A549 (cell line): ENCODE measurements around the gene MESP2. TPM values are rescaled to one million over a fixed set of nuclear protein-coding genes. Genes with fewer than 3 reads are reported as not detected.

Experiments used
- ATAC-seq, 2 experiments: fragments of 200-7000 bp in 1 of 2; fragments of >200 bp in 1 of 2; cut with Nextera tagmentation in 1 of 2; cut with Tn5 transposase in 1 of 2; 3 replicates each; pipeline versions ENCODE4 v1.8.0 to v1.9.1; 2018 to 2020; ENCODE audit warnings: mild to moderate bottlenecking in 1 of 2, moderate library complexity in 1 of 2
- CTCF ChIA-PET: fragments of 300-600 bp; sonication (Branson Sonifier 250); formaldehyde crosslinking; extraction: SDS; loops from one replicate; lab custom pipeline; 2021; ENCODE audit warnings: antibody characterized with exemption, inconsistent platforms; lab: Yijun Ruan, JAX
- POLR2A ChIA-PET: fragments of 350-600 bp; formaldehyde crosslinking; extraction: SDS; loops from one replicate; lab custom pipeline; 2021; ENCODE audit warnings: antibody characterized with exemption, inconsistent platforms; lab: Yijun Ruan, JAX
- DNase-seq, 2 experiments: peaks; one replicate each; pipeline versions ENCODE4 v3.0.0 to v3.0.0-alpha.2; 2011 to 2016; ENCODE audit warnings: low read depth in 1 of 2, low spot score in 1 of 2
- FAIRE-seq: peaks from 2 replicates; lab custom pipeline; 2011; peaks lifted over from hg19 to GRCh38; lab: Jason Lieb, UNC
- H3K27ac ChIP-seq, 2 experiments: fragments of >200 bp; sonication (Bioruptor Twin); formaldehyde crosslinking; 3 replicates each; pipeline ENCODE4 v1.5.1; 2016 to 2017
- H3K4me1 ChIP-seq: fragments of >200 bp; sonication (Bioruptor Twin); formaldehyde crosslinking; 3 replicates; pipeline ENCODE4 v1.6.1; 2016
- H3K4me2 ChIP-seq: fragments of >200 bp; sonication (Bioruptor Twin); formaldehyde crosslinking; 3 replicates; pipeline ENCODE4 v1.6.1; 2016
- H3K4me3 ChIP-seq: fragments of >200 bp; sonication (Bioruptor Twin); formaldehyde crosslinking; 3 replicates; pipeline ENCODE4 v1.5.1; 2016
- H3K9me3 ChIP-seq: fragments of >200 bp; sonication (Bioruptor Twin); formaldehyde crosslinking; 3 replicates; pipeline ENCODE4 v1.6.1; 2016
- CBX2 ChIP-seq: fragments of 200-600 bp; sonication (generic); IDR thresholded peaks from 2 replicates; pipeline ENCODE4 v1.6.1; 2016; ENCODE audit warnings: low read depth, mild to moderate bottlenecking, borderline replicate concordance
- CHD2 ChIP-seq: fragments of 150-350 bp; IDR thresholded peaks from 2 replicates; pipeline ENCODE4 v1.6.1; 2014; ENCODE audit warnings: low read length; ENCODE audit not compliant: partially characterized antibody
- EP300 ChIP-seq, 2 experiments: fragments of >200 bp; sonication (Bioruptor Twin); formaldehyde crosslinking; IDR thresholded peaks; 2 replicates in 1 of 2; 3 replicates in 1 of 2; pipeline ENCODE4 v1.6.1; 2016 to 2017
- FOXS1 ChIP-seq: fragments of 250-450 bp; sonication (Bioruptor Pico); IDR thresholded peaks from 2 replicates; pipeline ENCODE4 v1.5.0; 2020; ENCODE audit warnings: mild to moderate bottlenecking, moderate library complexity
- HOXA7 ChIP-seq: fragments of 250-450 bp; sonication (Bioruptor Pico); IDR thresholded peaks from 2 replicates; pipeline ENCODE4 v1.5.0; 2020; ENCODE audit warnings: mild to moderate bottlenecking, moderate library complexity
- JUN ChIP-seq, 2 experiments: fragments of >200 bp; sonication (Bioruptor Twin); formaldehyde crosslinking; IDR thresholded peaks; 2 replicates in 1 of 2; 3 replicates in 1 of 2; pipeline ENCODE4 v1.6.1; 2016 to 2017
- KDM1A ChIP-seq: fragments of 200-600 bp; sonication (generic); IDR thresholded peaks from 2 replicates; pipeline ENCODE4 v1.6.1; 2016; ENCODE audit warnings: low read depth, mild to moderate bottlenecking
- KDM5A ChIP-seq: fragments of 200-600 bp; sonication (generic); IDR thresholded peaks from 2 replicates; pipeline ENCODE4 v1.6.1; 2016; ENCODE audit warnings: antibody characterized with exemption, mild to moderate bottlenecking
- MAZ ChIP-seq: fragments of 150-350 bp; IDR thresholded peaks from 2 replicates; pipeline ENCODE4 v1.6.1; 2014; ENCODE audit warnings: antibody characterized with exemption, low read depth, low read length, borderline replicate concordance
- NFE2L2 ChIP-seq: fragments of 150-350 bp; conservative IDR thresholded peaks from 2 replicates; pipeline ENCODE4 v1.6.1; 2014; ENCODE audit warnings: low read length
- NPAS2 ChIP-seq: fragments of 250-450 bp; sonication (Bioruptor Pico); IDR thresholded peaks from 2 replicates; pipeline ENCODE4 v1.8.0; 2022; ENCODE audit warnings: mild to moderate bottlenecking, moderate library complexity, borderline replicate concordance
- NR3C1 ChIP-seq: fragments of >200 bp; sonication (Bioruptor Twin); formaldehyde crosslinking; IDR thresholded peaks from 3 replicates; pipeline ENCODE4 v1.6.1; 2017
- POLR2AphosphoS2 ChIP-seq: conservative IDR thresholded peaks from 2 replicates; pipeline ENCODE4 v1.6.1; 2012; ENCODE audit warnings: low read length, improper control_type of control experiment, inconsistent platforms
- RARB ChIP-seq: fragments of 250-450 bp; sonication (Bioruptor Pico); IDR thresholded peaks from 2 replicates; pipeline ENCODE4 v1.8.0; 2021; ENCODE audit warnings: mild to moderate bottlenecking, moderate library complexity
- TP53 ChIP-seq: fragments of 250-450 bp; sonication (Bioruptor Pico); IDR thresholded peaks from 2 replicates; pipeline ENCODE4 v1.5.0; 2021; ENCODE audit warnings: mild to moderate bottlenecking, moderate library complexity
- ZFP36 ChIP-seq: fragments of 450-650 bp; IDR thresholded peaks from 2 replicates; pipeline ENCODE4 v1.6.1; 2014; ENCODE audit warnings: borderline replicate concordance; ENCODE audit not compliant: partially characterized antibody
- ZNF302 ChIP-seq: fragments of 250-450 bp; sonication (Bioruptor Pico); IDR thresholded peaks from 2 replicates; pipeline ENCODE4 v1.9.0; 2021; ENCODE audit warnings: inconsistent platforms, mild to moderate bottlenecking, moderate library complexity
- ZSCAN20 ChIP-seq: fragments of 250-450 bp; sonication (Bioruptor Pico); IDR thresholded peaks from 2 replicates; pipeline ENCODE4 v1.8.0; 2022; ENCODE audit warnings: mild to moderate bottlenecking, moderate library complexity
- WGBS: methylation state at CpG from one replicate; pipeline ENCODE4 v1.1.6; 2017; ENCODE audit errors: missing lambda C conversion rate; 5-methylcytosine and 5-hydroxymethylcytosine counted together
- polyA plus RNA-seq, 4 experiments: library from polyadenylated mRNA; depleted of rRNA in 3 of 4; stranded (reverse); fragments of >200 nt; fragmentation: RNase III in 1 of 4; extraction: RNeasy Plus Mini Kit Qiagen cat#74134 plus additional on column Dnase treatment in 1 of 4; gene quantifications; 2 replicates in 3 of 4; 3 replicates in 1 of 4; pipeline ENCODE4 v1.2.3, GENCODE V29; 2011 to 2017
- TF ChIP-seq, protein P1 (sequence below): fragments of >200 bp; sonication (Bioruptor Twin); formaldehyde crosslinking; IDR thresholded peaks from 3 replicates; pipeline ENCODE4 v1.5.1; 2016
- TF ChIP-seq, protein P2 (sequence below): fragments of 200-600 bp; sonication (generic); IDR thresholded peaks from 2 replicates; pipeline ENCODE4 v1.6.1; 2016; ENCODE audit warnings: antibody characterized with exemption, mild to moderate bottlenecking, moderate library complexity
- TF ChIP-seq, protein P3 (sequence below): fragments of 250-450 bp; sonication (Bioruptor Pico); IDR thresholded peaks from 2 replicates; pipeline ENCODE4 v1.5.0; 2021; ENCODE audit warnings: mild to moderate bottlenecking, moderate library complexity, borderline replicate concordance
- TF ChIP-seq, protein P4 (sequence below): IDR thresholded peaks from 2 replicates; pipeline ENCODE4 v1.6.1; 2012; ENCODE audit warnings: low read depth, borderline replicate concordance

The MESP2 gene
- polyA plus RNA-seq, 2 of the 4 experiments (the other 2 are of a cell fraction) = 0.22 to 0.57 TPM

DNA sequence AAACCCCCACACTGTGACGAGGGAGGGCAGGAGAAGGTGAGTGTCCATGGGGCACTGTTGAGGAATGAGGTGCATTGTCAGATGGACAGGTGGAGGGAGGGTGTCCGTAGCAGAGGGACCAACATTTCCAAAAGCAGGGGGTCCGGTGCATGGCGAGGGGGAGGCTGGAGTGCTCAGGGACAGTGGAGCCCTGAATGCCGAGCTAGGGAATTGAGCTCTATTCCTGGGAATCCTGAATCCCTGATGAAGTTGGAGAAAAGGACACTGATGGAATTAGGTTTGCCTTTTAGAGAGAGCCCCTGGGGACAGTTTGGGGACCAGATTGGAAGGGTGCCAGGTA lies 46.4 kb downstream of the MESP2 start:
- Histone ChIP-seq H3K4me1 (peaks cover 44% of the 10 kb centered on the region), H3K9me3 (no peaks in the 10 kb centered on the region), H3K4me3 (no peak overlapping the region), H3K27ac (peak overlapping the region; percentile 45 to 81), H3K4me2 (peak overlapping the region; percentile 57)
- ATAC-seq (no peak), FAIRE-seq (no peak), DNase-seq (no peak)
- POLR2A ChIA-PET = interaction anchor here (1.4 kb wide), 1 partner anchor 23 kb away, joined by 3 read pairs; no protein-coding TSS in a partner anchor
- CTCF ChIA-PET = interaction anchor here (0.6 to 4.2 kb wide), 9 partner anchors 10 to 61 kb away, joined by 3 to 31 read pairs (median 4); no protein-coding TSS in a partner anchor
- TF ChIP-seq NR3C1 = no peak
- no peak for TF ChIP-seq HOXA7 (CRISPR knock-in tag)
- TF ChIP-seq, protein P1, sequence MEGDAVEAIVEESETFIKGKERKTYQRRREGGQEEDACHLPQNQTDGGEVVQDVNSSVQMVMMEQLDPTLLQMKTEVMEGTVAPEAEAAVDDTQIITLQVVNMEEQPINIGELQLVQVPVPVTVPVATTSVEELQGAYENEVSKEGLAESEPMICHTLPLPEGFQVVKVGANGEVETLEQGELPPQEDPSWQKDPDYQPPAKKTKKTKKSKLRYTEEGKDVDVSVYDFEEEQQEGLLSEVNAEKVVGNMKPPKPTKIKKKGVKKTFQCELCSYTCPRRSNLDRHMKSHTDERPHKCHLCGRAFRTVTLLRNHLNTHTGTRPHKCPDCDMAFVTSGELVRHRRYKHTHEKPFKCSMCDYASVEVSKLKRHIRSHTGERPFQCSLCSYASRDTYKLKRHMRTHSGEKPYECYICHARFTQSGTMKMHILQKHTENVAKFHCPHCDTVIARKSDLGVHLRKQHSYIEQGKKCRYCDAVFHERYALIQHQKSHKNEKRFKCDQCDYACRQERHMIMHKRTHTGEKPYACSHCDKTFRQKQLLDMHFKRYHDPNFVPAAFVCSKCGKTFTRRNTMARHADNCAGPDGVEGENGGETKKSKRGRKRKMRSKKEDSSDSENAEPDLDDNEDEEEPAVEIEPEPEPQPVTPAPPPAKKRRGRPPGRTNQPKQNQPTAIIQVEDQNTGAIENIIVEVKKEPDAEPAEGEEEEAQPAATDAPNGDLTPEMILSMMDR = no peak
- TF ChIP-seq KDM5A = no peak
- no peak for TF ChIP-seq ZFP36
- no peak for TF ChIP-seq ZNF302 (CRISPR knock-in tag)
- TF ChIP-seq, protein P2, sequence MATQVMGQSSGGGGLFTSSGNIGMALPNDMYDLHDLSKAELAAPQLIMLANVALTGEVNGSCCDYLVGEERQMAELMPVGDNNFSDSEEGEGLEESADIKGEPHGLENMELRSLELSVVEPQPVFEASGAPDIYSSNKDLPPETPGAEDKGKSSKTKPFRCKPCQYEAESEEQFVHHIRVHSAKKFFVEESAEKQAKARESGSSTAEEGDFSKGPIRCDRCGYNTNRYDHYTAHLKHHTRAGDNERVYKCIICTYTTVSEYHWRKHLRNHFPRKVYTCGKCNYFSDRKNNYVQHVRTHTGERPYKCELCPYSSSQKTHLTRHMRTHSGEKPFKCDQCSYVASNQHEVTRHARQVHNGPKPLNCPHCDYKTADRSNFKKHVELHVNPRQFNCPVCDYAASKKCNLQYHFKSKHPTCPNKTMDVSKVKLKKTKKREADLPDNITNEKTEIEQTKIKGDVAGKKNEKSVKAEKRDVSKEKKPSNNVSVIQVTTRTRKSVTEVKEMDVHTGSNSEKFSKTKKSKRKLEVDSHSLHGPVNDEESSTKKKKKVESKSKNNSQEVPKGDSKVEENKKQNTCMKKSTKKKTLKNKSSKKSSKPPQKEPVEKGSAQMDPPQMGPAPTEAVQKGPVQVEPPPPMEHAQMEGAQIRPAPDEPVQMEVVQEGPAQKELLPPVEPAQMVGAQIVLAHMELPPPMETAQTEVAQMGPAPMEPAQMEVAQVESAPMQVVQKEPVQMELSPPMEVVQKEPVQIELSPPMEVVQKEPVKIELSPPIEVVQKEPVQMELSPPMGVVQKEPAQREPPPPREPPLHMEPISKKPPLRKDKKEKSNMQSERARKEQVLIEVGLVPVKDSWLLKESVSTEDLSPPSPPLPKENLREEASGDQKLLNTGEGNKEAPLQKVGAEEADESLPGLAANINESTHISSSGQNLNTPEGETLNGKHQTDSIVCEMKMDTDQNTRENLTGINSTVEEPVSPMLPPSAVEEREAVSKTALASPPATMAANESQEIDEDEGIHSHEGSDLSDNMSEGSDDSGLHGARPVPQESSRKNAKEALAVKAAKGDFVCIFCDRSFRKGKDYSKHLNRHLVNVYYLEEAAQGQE = no peak
- TF ChIP-seq, protein P3, sequence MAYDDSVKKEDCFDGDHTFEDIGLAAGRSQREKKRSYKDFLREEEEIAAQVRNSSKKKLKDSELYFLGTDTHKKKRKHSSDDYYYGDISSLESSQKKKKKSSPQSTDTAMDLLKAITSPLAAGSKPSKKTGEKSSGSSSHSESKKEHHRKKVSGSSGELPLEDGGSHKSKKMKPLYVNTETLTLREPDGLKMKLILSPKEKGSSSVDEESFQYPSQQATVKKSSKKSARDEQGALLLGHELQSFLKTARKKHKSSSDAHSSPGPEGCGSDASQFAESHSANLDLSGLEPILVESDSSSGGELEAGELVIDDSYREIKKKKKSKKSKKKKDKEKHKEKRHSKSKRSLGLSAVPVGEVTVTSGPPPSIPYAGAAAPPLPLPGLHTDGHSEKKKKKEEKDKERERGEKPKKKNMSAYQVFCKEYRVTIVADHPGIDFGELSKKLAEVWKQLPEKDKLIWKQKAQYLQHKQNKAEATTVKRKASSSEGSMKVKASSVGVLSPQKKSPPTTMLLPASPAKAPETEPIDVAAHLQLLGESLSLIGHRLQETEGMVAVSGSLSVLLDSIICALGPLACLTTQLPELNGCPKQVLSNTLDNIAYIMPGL (CRISPR knock-in tag) = no peak
- TF ChIP-seq EP300 (IDR thresholded peaks at IDR 0.05) = no peak
- TF ChIP-seq TP53 (CRISPR knock-in tag) = no peak
- TF ChIP-seq MAZ = no peak
- TF ChIP-seq RARB (CRISPR knock-in tag) = no peak
- no peak for TF ChIP-seq FOXS1 (CRISPR knock-in tag)
- TF ChIP-seq KDM1A = no peak
- TF ChIP-seq CBX2 = no peak
- WGBS = 90% methylated on average over 5 of the region's 5 CpGs

DNA sequence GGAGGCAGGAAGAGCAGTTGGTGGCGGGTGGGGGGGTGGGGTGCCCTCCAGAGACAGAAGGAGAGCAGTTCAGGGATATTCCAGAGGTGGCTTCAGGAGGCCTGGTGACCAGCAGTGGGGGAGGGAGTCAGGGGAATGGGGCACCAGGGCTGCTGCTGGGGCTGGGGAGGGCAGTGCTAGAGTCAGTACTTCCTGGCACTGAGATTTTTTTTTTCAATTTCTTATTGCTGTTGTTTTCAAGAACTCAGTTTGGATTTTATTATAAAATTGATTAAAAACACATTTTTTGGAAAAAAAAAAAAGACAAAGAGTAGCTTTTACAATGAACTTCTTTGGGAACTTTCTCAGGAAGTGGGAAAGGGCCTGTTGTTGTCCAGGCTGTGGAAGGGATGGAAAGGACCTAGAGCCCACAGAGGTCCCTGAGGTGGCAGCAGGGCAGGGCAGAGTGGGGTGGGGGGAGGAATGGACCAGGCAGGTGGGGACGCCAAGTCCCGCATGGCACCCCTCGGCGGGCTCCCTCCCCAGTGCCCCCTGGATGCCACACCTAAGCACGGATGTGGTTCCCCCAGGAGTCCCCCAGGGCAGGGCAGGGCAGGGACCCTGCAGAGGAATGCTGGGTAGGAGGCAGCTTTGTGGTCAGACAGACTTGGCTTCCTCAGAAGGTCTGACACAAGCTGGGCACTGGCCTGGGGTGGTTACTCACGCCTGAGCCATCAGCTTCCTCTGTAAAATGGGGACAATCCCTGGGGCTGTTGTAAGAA lies 47.0 kb downstream of the MESP2 start:
- FAIRE-seq = peak; percentile 43
- no peaks in the 10 kb centered on the region for H3K9me3 ChIP-seq
- H3K4me3 ChIP-seq = no peak overlapping the region
- DNase-seq = no peak
- peak overlapping the region; percentile 45 to 81 for H3K27ac ChIP-seq
- ATAC-seq = peak; percentile 35 to 54; a peak in 4 of 6 replicates
- WGBS = 52% methylated on average over 6 of the region's 7 CpGs
- CTCF ChIA-PET = interaction anchor here (0.9 to 4.2 kb wide), 7 partner anchors 17 to 65 kb away, joined by 3 to 31 read pairs (median 5); no protein-coding TSS in a partner anchor
- peak overlapping the region; percentile 29 for H3K4me2 ChIP-seq
- TF ChIP-seq, protein P4, sequence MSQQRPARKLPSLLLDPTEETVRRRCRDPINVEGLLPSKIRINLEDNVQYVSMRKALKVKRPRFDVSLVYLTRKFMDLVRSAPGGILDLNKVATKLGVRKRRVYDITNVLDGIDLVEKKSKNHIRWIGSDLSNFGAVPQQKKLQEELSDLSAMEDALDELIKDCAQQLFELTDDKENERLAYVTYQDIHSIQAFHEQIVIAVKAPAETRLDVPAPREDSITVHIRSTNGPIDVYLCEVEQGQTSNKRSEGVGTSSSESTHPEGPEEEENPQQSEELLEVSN = no peak
- TF ChIP-seq NFE2L2 = no peak
- no peak for TF ChIP-seq CHD2
- TF ChIP-seq NPAS2 = no peak
- 0 out of 5 replicates have a peak, but pooled peaks of 1 of the 2 experiments have one; percentile 27 for TF ChIP-seq JUN (IDR thresholded peaks at IDR 0.05)
- no peak for TF ChIP-seq ZSCAN20 (CRISPR knock-in tag)
- TF ChIP-seq, protein P1 = no peak
- TF ChIP-seq POLR2AphosphoS2 = no peak
- H3K4me1 ChIP-seq = peaks cover 48% of the 10 kb centered on the region
- POLR2A ChIA-PET = interaction anchor here (0.6 kb wide), 1 partner anchor 488 kb away, joined by 3 read pairs; the partner anchor contains the start of gene POLG
